SKM-1 (cell line): ENCODE results near the gene DPYSL3.

Source experiments
- DNase-seq: peaks from one replicate; lab custom pipeline; 2025; ENCODE audit not compliant: unreplicated experiment; lab: John Stamatoyannopoulos, UW

Gene DPYSL3

GRCh38 chr5:147406636-147407035 is 103.2 kb downstream of the DPYSL3 start:
- DNase-seq, result no peak

- DNase-seq, result no peak
Measured at GRCh38 chr5:147404706-147405105, 105.2 kb downstream of the DPYSL3 start.

- no peak for DNase-seq
Measured at GRCh38 chr5:147403651-147404640, 105.9 kb downstream of the DPYSL3 start.

- no peak for DNase-seq
Measured at GRCh38 chr5:147400881-147401280, 109.0 kb downstream of the DPYSL3 start.

GRCh38 chr5:147400126-147400809 is 109.6 kb downstream of the DPYSL3 start:
- no peak for DNase-seq

GRCh38 chr5:147398860-147399259 is 111.0 kb downstream of the DPYSL3 start:
- DNase-seq, result no peak

- no peak for DNase-seq
Measured at GRCh38 chr5:147397616-147398015, 112.3 kb downstream of the DPYSL3 start.

GRCh38 chr5:147396070-147396823 is 113.6 kb downstream of the DPYSL3 start:
- DNase-seq, result no peak

GRCh38 chr5:147393874-147394672 is 115.8 kb downstream of the DPYSL3 start:
- no peak for DNase-seq

GRCh38 chr5:147391781-147392180 is 118.1 kb downstream of the DPYSL3 start:
- no peak for DNase-seq

GRCh38 chr5:147390654-147391225 is 119.1 kb downstream of the DPYSL3 start:
- no peak for DNase-seq

- DNase-seq, result no peak
Measured at GRCh38 chr5:147388184-147389108, 121.4 kb downstream of the DPYSL3 start.

- no peak for DNase-seq
Measured at GRCh38 chr5:147387109-147387508, 122.8 kb downstream of the DPYSL3 start.

GRCh38 chr5:147384346-147385193 is 125.3 kb downstream of the DPYSL3 start:
- DNase-seq, result no peak

- no peak for DNase-seq
Measured at GRCh38 chr5:147382776-147383175, 127.1 kb downstream of the DPYSL3 start.

- DNase-seq, result no peak
Measured at GRCh38 chr5:147381555-147381954, 128.3 kb downstream of the DPYSL3 start.

GRCh38 chr5:147377682-147378081 is 132.2 kb downstream of the DPYSL3 start:
- no peak for DNase-seq

- DNase-seq, result peak; percentile 68
Measured at GRCh38 chr5:147375151-147375550, 134.7 kb downstream of the DPYSL3 start.
